CD4-positive, alpha-beta T cell treated with Interferon alpha-2 for 1 hour (primary cell): Measurements from ENCODE around the gene MAP2K1.

Experiments used
- DNase-seq, 2 donors: peaks; one replicate each; pipeline ENCODE4 v3.0.0-alpha.2; 2020 to 2022

The MAP2K1 gene

DNA sequence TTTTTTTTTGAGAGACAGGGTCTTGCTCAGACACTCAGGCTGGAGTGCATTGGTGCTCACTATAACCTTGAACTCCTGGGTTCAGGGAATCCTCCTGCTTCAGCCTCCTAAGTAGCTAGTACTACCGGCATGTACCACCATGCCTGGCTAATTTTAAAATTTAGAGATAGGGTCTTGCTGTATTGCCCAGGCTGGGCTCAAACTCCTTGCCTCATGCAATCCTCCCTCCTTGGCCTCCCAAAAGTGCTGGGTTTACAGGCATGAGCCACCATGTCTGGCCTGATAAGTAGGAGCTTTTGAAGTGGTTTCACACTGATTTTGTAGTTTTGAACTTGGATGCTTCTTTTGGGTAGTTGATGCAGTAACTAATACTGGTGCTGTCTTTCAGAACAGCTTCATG lies 7.8 kb downstream of the MAP2K1 start:
- no peak for DNase-seq

GRCh38 chr15:66394915-66395314 lies 8.2 kb downstream of the MAP2K1 start:
- DNase-seq, result no peak

DNA sequence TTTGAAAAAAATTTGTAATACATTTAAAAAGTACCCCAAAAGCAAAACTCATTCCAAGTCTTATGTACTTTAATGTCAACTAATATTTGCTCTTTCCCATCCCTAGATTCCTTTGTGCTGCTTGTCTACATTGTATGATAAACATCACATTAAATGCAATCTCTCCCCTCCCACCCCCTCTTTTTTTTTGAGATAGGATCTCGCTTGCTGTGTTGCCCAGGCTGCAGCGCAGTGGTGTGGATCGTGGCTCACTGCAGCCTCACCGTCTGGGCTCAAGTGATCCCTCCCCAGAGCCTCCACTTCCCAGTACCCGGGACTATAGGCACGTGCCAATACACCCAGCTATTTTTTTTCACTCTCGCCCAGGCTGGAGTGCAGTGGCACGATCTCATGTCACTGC lies 12.6 kb downstream of the MAP2K1 start:
- DNase-seq, result no peak

DNA sequence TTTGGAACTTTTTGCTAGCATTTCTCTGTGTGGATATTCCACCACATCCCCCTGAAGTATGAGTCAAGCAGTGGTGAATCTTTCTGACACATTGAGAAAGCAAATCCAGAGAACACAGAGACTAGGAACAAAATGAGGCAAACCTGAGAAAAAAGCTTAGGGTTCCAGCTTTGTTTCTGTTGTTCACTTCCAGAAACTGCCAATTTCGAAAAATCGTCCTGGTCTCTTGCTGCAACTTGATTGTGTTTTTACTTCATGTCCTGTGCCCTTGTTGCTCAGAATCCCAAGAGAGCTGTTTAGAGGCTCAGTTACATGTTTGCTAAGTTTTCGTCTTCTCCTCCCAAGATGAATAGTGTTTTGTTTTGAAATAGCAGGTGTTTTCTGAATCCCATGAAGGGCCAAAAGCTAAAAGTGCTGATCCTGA lies 13.7 kb downstream of the MAP2K1 start:
- DNase-seq, result no peak

- DNase-seq, result peak in 1 of 2 donors; percentile 24
These were observed 14.7 kb downstream of the MAP2K1 start for GRCh38 chr15:66401130-66402021.

DNA sequence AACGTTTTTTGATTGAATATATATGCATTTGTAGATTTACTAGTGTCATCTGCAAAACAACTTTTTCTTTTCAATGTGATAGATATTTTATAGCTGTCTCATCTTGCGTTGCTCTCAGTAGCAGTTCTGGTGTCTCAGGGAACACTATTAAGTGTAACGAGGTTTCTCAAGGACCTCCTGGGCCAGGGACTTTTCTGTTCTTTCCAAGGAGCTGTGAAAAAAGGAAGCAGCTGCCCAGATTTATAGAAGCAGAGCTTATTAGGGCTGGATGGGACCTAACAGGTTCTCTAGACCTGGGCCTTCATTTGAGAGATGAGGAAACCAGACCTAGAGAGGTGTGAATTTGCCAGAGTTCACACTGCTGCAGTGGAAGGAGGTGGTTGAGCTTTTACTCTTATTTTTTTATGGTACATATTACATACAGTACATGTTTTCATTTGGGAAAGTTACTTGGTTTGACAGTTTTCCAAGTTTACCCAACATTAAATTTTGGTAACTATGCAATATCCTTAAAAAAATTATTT lies 16.1 kb downstream of the MAP2K1 start:
- DNase-seq, result no peak

DNA sequence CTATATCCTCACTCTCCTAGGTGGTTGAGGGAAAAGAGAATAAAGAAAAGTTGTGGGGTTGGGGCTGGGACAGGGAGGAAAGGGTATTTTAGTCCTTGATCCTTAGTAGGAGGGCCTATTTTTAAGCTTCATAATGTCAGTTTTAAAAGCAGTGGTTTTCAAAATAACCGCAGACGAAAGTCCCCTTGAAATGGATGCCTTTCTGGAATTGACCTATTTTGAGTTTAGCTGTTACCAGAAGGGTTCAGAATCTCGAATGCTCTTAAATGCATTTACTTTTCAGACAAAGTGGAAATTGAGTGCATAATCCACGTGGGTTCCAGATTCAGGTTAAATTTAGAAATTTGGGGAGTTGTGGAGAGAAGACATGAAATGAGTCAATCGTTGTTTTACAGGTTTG lies 16.6 kb downstream of the MAP2K1 start:
- DNase-seq, result no peak

- DNase-seq, result no peak
These were observed 17.4 kb downstream of the MAP2K1 start for GRCh38 chr15:66404122-66404521.

DNA sequence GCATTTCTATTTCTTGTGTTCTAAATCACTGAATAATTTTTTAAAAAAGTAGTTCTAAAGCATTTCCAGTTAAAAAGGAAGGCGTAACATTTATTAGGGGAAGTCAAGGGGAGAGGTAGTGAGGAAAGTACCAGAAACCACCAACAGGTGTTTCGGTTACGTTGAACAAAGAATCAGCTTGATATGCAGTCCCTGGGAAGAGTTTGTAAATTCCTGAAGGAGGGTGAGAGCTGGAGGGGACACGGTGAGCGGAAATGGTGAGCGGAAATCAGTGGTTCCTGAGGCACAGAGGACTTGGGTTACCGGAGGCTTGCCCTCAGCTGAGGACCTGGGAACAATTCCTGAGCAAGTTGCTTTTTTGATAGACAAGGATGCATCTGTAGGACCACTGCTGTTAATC lies 17.8 kb downstream of the MAP2K1 start:
- DNase-seq, result no peak

- no peak for DNase-seq
These were observed 18.3 kb downstream of the MAP2K1 start for GRCh38 chr15:66405007-66405406.

DNA sequence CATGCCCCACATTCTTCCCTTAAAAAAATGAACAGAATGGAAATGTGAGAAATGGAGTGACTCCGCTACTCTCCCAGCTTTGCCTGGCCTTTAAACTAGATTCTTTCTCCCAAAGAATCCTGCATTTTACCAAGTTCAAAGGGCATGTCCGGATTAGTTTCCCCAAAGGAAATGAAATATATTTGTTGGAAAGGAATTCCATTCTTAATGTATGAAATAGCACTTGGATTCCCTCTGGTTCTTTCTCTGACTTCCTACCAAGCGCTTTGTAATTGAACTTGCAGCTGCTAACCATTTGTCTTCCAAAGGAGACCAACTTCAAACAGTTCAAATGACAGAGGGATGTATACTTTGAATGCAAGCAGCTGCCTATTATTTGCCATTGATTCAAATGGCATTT lies 18.9 kb downstream of the MAP2K1 start:
- no peak for DNase-seq

DNA sequence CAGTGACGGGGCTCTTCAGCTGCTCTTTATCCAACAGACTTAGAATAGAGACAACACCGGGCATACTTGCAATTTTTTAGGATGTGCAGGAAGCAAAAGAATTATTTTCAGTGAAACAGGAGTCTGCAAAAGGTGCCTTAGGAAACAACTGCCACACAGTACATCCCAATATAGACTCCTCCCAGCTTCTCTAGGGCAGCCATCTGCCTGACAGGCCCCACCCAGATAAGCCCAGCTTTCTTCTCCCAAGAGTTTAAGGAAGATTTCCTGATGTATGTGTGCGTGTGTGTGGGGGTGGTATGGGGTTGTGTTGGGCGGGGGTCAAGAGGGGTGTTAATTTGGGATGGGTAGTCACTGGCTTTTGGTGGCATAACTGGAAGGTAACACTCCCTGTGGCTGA lies 21.5 kb downstream of the MAP2K1 start:
- DNase-seq, result no peak

GRCh38 chr15:66408675-66409282 lies 22.1 kb downstream of the MAP2K1 start:
- peak in 1 of 2 donors; percentile 56 for DNase-seq

DNA sequence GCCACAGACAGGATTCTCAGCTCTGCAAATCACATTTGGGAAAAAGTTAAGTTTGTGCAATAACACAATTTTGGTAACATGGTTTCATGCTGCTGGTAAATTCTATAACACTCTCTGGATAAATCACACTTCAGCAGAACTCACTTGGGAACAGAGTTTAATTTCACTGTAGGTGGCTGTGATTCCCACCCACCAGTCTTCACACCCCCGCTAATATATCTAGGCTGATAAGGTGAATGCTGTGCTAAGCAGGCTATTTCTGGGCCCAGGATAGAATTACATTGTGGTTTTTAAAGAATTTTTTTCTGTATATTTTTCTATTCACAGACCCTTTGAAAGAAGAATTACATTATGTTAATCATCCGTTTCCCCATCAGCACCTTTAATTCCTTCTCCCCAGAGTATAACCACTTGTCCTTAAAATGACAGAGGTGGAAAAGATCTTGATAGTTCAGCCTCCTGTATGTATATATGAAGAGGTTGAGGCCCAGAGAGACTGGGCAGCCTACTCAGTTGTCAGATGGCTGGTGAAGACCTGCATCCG lies 22.9 kb downstream of the MAP2K1 start:
- no peak for DNase-seq

- peak in 1 of 2 donors; percentile 33 for DNase-seq
These were observed 24.5 kb downstream of the MAP2K1 start for GRCh38 chr15:66411190-66411589.

- no peak for DNase-seq
These were observed 25.5 kb downstream of the MAP2K1 start for GRCh38 chr15:66412220-66412619.

GRCh38 chr15:66413579-66413978 lies 26.9 kb downstream of the MAP2K1 start:
- DNase-seq, result no peak

- DNase-seq, result no peak
These were observed 28.6 kb downstream of the MAP2K1 start for GRCh38 chr15:66415360-66415759.

DNA sequence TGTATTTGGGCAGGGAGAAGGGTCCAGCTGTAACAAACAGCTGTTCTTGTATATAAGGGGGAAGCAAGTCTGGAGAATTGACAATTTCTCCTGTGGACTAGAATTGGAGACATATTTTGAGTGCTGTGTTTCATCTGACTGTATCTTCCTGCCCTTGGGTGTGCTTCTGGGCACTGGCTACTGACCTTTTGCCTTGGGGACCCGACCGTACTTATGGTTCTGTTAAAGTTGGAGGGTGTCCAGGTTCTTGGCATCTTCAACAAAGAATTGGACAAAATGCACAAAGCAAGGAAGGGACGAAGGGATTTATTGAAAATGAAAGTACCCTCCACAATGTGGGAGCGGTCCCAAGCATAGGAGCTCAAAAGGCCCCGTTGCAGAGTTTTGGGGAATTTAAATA lies 31.0 kb downstream of the MAP2K1 start:
- DNase-seq, result no peak

- no peak for DNase-seq
These were observed 32.8 kb downstream of the MAP2K1 start for GRCh38 chr15:66419471-66419870.

- no peak for DNase-seq
These were observed 35.6 kb downstream of the MAP2K1 start for GRCh38 chr15:66422347-66422746.

- no peak for DNase-seq
These were observed 36.4 kb downstream of the MAP2K1 start for GRCh38 chr15:66423149-66423548.

- DNase-seq, result no peak
These were observed 38.4 kb downstream of the MAP2K1 start for GRCh38 chr15:66424963-66425612.
